NT2/D1 (cell line): ENCODE data around the gene SEC14L5.

ENCODE experiments used
- DNase-seq: peaks from one replicate; pipeline ENCODE4 v3.0.0-alpha.2; 2011; ENCODE audit warnings: low read depth, low spot score
- H3K27me3 ChIP-seq: 2 replicates; pipeline ENCODE4 v1.6.0; 2011; ENCODE audit warnings: mild to moderate bottlenecking; ENCODE audit not compliant: insufficient read length, insufficient read depth
- H3K36me3 ChIP-seq: 2 replicates; pipeline ENCODE4 v1.6.1; 2011; ENCODE audit warnings: mild to moderate bottlenecking, low read length, mixed read lengths; ENCODE audit not compliant: insufficient read depth, insufficient read length
- H3K4me1 ChIP-seq: 2 replicates; pipeline ENCODE4 v1.5.1; 2011; ENCODE audit not compliant: insufficient read depth, insufficient read length
- H3K4me3 ChIP-seq: 2 replicates; pipeline ENCODE4 v1.5.1; 2011; ENCODE audit warnings: low read depth; ENCODE audit not compliant: insufficient read length
- H3K9ac ChIP-seq: 2 replicates; pipeline ENCODE4 v1.6.0; 2011; ENCODE audit warnings: low read depth; ENCODE audit not compliant: insufficient read length
- H3K9me3 ChIP-seq: 2 replicates; pipeline ENCODE4 v1.5.1; 2011; ENCODE audit warnings: mild to moderate bottlenecking, low read length; ENCODE audit not compliant: insufficient read depth
- SUZ12 ChIP-seq: IDR thresholded peaks from 2 replicates; pipeline ENCODE4 v1.6.1; 2011; ENCODE audit not compliant: insufficient read length, insufficient read depth; ENCODE audit errors: extremely low read depth
- YY1 ChIP-seq: IDR thresholded peaks from 2 replicates; pipeline ENCODE4 v1.6.1; 2011; ENCODE audit not compliant: insufficient read length, insufficient read depth
- ZNF274 ChIP-seq: IDR thresholded peaks from 2 replicates; pipeline ENCODE4 v1.6.1; 2011; ENCODE audit warnings: mild to moderate bottlenecking, low read depth, low read length

SEC14L5 gene

DNA sequence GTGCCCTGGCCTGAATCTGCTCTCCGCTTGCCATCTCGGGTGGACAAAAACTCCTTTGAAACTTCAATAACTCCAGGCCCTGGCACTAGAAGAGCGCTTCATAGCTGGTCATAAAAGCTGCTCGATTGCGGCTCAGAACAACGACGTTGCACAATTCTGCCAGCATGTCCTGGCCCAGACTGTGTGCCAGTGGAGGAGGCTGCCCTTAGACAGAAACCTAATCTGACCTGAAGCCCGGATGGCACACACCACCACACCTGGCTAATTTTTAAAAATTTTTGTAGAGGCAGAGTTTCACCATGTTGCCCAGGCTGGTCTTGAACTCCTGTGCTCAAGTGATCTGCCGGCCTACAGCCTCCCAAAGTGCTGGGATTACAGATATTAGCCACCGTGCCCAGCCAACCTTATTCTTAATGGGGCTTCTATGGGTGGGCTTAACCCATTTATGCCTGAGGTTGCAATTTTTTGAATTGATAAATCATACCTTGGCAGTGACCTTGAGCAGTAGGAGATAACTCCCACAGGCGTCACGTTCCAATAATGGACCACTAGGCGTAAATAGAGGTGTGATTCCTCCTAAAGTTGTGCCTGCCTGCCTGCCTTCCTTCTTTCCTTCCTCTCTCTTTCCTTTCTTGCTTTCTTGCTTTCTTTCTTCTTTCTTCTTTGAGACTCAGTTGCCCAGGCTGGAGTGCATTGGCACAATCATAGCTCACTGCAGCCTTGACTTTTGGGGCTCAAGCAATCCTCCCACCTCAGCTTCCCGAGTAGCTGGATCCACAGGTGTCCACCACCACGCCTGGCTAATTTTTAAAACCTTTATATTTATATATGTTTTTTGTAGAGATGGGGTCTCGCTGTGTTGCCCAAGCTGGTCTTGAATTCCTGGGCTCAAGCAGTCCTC lies 20.1 kb upstream of the SEC14L5 start:
- H3K4me3 ChIP-seq = no peak overlapping the region
- peaks cover 25% of the 10 kb centered on the region for H3K4me1 ChIP-seq
- DNase-seq = no peak
- TF ChIP-seq YY1 = no peak
- TF ChIP-seq SUZ12 = no peak
- no peak for TF ChIP-seq ZNF274
- peaks cover 5% of the 10 kb centered on the region for H3K36me3 ChIP-seq
- H3K9ac ChIP-seq = peak overlapping the region; percentile 65
- no peaks in the 10 kb centered on the region for H3K9me3 ChIP-seq
- H3K27me3 ChIP-seq = peaks cover 14% of the 10 kb centered on the region

- Histone ChIP-seq H3K4me1 (peaks cover 25% of the 10 kb centered on the region), H3K27me3 (peaks cover 14% of the 10 kb centered on the region), H3K4me3 (no peak overlapping the region), H3K36me3 (peaks cover 5% of the 10 kb centered on the region), H3K9me3 (no peaks in the 10 kb centered on the region), H3K9ac (no peak overlapping the region)
- no peak for DNase-seq
- TF ChIP-seq SUZ12 (no peak), ZNF274 (no peak), YY1 (no peak)
These were observed 19.5 kb upstream of the SEC14L5 start for GRCh38 chr16:4938683-4939030.

DNA sequence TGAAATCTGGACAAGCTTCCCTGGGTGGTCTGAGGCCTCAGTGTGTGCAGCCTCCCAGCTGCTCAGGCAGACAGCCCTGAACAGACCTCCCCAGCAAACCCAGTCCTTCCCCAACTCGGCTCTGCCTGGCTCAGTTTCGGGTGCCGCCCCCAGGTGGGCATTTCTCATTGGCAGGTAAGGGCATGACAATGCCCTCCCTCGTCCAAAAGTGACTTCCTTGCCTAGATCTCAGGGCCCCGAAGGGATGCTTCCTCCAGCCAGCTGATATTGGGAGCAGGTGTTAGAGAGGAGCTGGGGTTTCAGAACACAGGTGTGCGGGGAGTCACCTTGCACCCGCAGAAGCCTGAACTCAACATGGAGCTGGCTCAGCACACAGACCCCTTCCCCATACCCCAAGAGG lies 17.4 kb upstream of the SEC14L5 start:
- Histone ChIP-seq H3K4me1 (peaks cover 21% of the 10 kb centered on the region), H3K27me3 (peaks cover 14% of the 10 kb centered on the region)

GRCh38 chr16:4942481-4942880 lies 15.6 kb upstream of the SEC14L5 start:
- no peak for TF ChIP-seq SUZ12
- no peak for TF ChIP-seq YY1
- TF ChIP-seq ZNF274 = no peak
- no peak overlapping the region for H3K4me3 ChIP-seq
- no peaks in the 10 kb centered on the region for H3K36me3 ChIP-seq
- H3K4me1 ChIP-seq = peaks cover 21% of the 10 kb centered on the region
- no peaks in the 10 kb centered on the region for H3K9me3 ChIP-seq
- peak overlapping the region; percentile 81 for H3K9ac ChIP-seq
- no peak for DNase-seq
- H3K27me3 ChIP-seq = peaks cover 8% of the 10 kb centered on the region

More for the DNA sequence above, 17.4 kb upstream of the SEC14L5 start:
- Histone ChIP-seq H3K9ac (no peak overlapping the region), H3K9me3 (no peaks in the 10 kb centered on the region), H3K4me3 (no peak overlapping the region), H3K36me3 (no peaks in the 10 kb centered on the region)
- DNase-seq = no peak
- no peak for TF ChIP-seq ZNF274
- TF ChIP-seq SUZ12 = no peak
- no peak for TF ChIP-seq YY1

DNA sequence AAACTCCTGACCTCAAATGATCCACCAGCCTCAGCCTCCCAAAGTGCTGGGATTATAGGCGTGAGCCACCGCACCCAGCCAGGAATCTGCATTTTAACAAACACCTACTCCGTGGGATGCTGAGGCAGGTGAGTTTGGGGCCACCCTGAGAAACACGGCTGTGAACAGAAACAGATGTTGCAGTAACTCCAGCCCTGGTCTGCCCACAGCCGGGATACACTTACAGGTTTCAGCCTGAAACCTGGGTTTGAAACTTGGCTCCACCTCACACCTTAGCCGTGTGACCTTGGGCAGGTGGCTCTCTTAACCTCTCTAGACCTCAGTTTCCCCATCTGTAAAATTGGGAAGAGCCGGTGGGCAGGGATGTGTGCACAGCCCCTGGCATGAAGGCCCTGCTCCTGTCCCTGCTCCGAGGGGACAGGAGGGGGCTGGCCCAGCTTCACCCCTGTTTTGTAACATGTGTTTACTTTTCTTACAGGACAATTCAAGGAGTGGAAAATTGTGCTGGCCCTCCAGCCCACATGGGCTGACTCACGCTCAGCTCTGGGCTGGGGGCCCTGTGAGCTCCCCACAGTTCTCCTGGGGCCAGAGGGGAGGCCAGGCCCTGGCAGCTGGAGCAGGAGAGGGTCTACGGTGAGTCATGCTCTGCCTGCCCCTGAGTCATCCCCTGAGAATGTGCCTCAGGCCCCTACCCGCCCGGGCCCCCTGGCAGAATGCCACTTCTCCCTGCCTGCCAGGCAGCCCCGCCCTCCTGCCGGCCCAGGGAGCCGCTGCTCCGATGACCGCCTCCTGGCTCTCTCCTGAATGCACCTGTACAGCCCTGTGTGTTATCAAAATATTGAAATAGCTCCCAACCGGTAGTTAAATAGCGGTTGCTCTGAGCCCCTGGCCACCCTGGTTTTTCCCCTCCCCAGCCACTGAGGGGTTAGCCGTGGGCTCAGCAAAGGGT lies 13.5 kb upstream of the SEC14L5 start:
- H3K9ac ChIP-seq = peak overlapping the region; percentile 61
- peak; percentile 81 for DNase-seq
- TF ChIP-seq YY1 = no peak
- no peak for TF ChIP-seq SUZ12
- TF ChIP-seq ZNF274 = no peak
- H3K36me3 ChIP-seq = no peaks in the 10 kb centered on the region
- no peaks in the 10 kb centered on the region for H3K9me3 ChIP-seq
- H3K27me3 ChIP-seq = no peaks in the 10 kb centered on the region
- H3K4me3 ChIP-seq = no peak overlapping the region
- peaks cover 36% of the 10 kb centered on the region for H3K4me1 ChIP-seq

DNA sequence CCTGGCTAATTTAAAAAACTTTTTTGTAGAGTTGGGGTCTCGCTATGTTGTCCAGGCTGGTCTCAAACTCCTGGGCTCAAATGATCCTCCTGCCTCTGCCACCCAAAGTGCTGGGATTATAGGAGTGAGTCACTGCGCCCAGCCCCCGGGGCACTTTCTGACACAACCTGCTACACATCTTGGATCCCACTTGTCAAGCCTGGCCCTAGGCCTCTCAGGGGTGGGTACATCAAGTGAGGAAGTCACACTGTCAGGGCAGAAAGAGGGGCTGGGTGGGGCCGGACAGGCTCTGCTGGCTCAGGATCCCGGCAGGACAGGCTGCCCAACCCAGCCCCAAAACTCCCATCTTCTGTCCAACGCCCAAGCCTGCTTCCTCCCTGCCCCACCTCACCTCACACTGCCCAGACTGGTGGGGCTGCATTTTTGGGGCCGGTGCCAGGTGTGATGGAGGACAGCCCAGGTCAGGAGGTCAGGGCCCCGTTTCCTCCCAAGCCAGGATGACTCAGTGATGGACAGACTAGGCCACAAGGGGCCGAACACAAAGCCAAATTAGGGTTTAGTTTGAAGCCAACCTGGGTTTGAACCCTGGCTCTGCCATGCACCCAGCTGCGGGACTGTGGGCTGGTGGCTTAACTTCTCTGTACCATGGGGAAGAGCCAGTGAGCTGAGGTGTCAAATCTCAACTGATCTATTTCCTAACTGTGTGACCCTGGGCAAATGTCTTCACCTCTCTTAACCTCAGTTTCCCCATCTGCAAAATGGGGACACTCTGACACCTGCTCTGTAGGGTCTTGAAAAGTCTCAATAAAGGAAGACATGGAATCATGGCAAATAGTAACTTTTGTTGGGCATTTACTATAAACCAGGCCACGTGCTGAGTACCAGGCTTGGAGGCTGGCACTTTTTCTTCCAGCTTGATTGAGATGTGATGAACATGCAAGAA lies 12.3 kb upstream of the SEC14L5 start:
- H3K27me3 ChIP-seq = no peaks in the 10 kb centered on the region

More for the DNA sequence above, 12.3 kb upstream of the SEC14L5 start:
- Histone ChIP-seq H3K9ac (no peak overlapping the region), H3K36me3 (no peaks in the 10 kb centered on the region), H3K4me3 (no peak overlapping the region), H3K4me1 (peaks cover 35% of the 10 kb centered on the region), H3K9me3 (no peaks in the 10 kb centered on the region)
- no peak for DNase-seq
- TF ChIP-seq YY1 (no peak), ZNF274 (no peak), SUZ12 (no peak)
